ENCODE data around the gene HPSE2. TPM values are rescaled to one million over a fixed set of nuclear protein-coding genes. Genes with fewer than 3 reads are reported as not detected.

The HPSE2 gene
- total RNA-seq, 1 donor from 2014 or later: not detected

GRCh38 chr10:98469001-98469931 is 766.4 kb downstream of the HPSE2 start:
- intact Hi-C loops (cut with micrococcal nuclease): no loop called here

GRCh38 chr10:98467506-98468318 is 767.9 kb downstream of the HPSE2 start:
- intact Hi-C loops (cut with micrococcal nuclease): loop anchor here (1.0 kb wide), 2 partner anchors 197 to 779 kb away; no protein-coding TSS in a partner anchor

- intact Hi-C loops (cut with micrococcal nuclease): loop anchor here (1.0 kb wide), 2 partner anchors 197 to 779 kb away; no protein-coding TSS in a partner anchor
Observed at GRCh38 chr10:98466861-98467505, 768.7 kb downstream of the HPSE2 start.

- intact Hi-C loops (cut with micrococcal nuclease): no loop called here
Observed at GRCh38 chr10:98465866-98466265, 769.8 kb downstream of the HPSE2 start.

GRCh38 chr10:98463976-98464754 is 771.5 kb downstream of the HPSE2 start:
- intact Hi-C loops (cut with micrococcal nuclease): no loop called here

- intact Hi-C loops (cut with micrococcal nuclease): no loop called here
Observed at GRCh38 chr10:98463016-98463415, 772.6 kb downstream of the HPSE2 start.

- intact Hi-C loops (cut with micrococcal nuclease): no loop called here
Observed at GRCh38 chr10:98461500-98461842, 774.2 kb downstream of the HPSE2 start.

GRCh38 chr10:98460837-98461499 is 774.7 kb downstream of the HPSE2 start:
- intact Hi-C loops (cut with micrococcal nuclease): no loop called here

GRCh38 chr10:98458809-98459784 is 776.6 kb downstream of the HPSE2 start:
- intact Hi-C loops (cut with micrococcal nuclease): no loop called here

- intact Hi-C loops (cut with micrococcal nuclease): no loop called here
Observed at GRCh38 chr10:98457721-98458120, 777.9 kb downstream of the HPSE2 start.

- intact Hi-C loops (cut with micrococcal nuclease): no loop called here
Observed at GRCh38 chr10:98456686-98457482, 778.8 kb downstream of the HPSE2 start.

GRCh38 chr10:98456043-98456570 is 779.5 kb downstream of the HPSE2 start:
- intact Hi-C loops (cut with micrococcal nuclease): no loop called here

- intact Hi-C loops (cut with micrococcal nuclease): no loop called here
Observed at GRCh38 chr10:98453729-98454128, 781.9 kb downstream of the HPSE2 start.

- intact Hi-C loops (cut with micrococcal nuclease): no loop called here
Observed at GRCh38 chr10:98450618-98451017, 785.0 kb downstream of the HPSE2 start.

- intact Hi-C loops (cut with micrococcal nuclease): loop anchor here (5.0 kb wide), 2 partner anchors 983 to 1283 kb away; partner anchors contain the start of genes COX15, CUTC and GOT1
Observed at GRCh38 chr10:98449287-98449686, 786.4 kb downstream of the HPSE2 start.

- intact Hi-C loops (cut with micrococcal nuclease): loop anchor here (2.0 to 5.0 kb wide), 3 partner anchors 312 to 1286 kb away; partner anchors contain the start of genes COX15, CUTC, GOT1 and R3HCC1L
Observed at GRCh38 chr10:98446661-98447221, 788.9 kb downstream of the HPSE2 start, which contains the start of gene HPS1. Gene HPS1 (minus strand): TSS chr10:98446935. CDS start chr10:98443240, 3,695 bp downstream.

GRCh38 chr10:98446151-98446660 is 789.4 kb downstream of the HPSE2 start:
- intact Hi-C loops (cut with micrococcal nuclease): loop anchor here (2.0 to 5.0 kb wide), 3 partner anchors 311 to 1286 kb away; partner anchors contain the start of genes COX15, CUTC, GOT1 and R3HCC1L

Measured in T-helper 2 cell treated with Interferon-gamma antibody and Interleukin-4, amounts not matched to agents 100 ng/mL and 5 ng/mL, for 36 hours (primary cell).